Mesenteric fat pad (tissue), 1 donor: ENCODE results near the gene RSAD1. TPM values are rescaled to one million over a fixed set of nuclear protein-coding genes. Genes with fewer than 3 reads are reported as not detected.
A peak's percentile ranks its signal among the peaks of the same experiment; 100 is the strongest.

Source experiments
- DNase-seq: peaks from one replicate; pipeline ENCODE4 v3.0.0-alpha.2; 2020; ENCODE audit warnings: low spot score
- total RNA-seq: library from RNA; stranded (reverse); fragmentation: NEBNext Ultra II Directional; extraction: Animal tissue kit (Norgen Biotek cat#: 25700); gene quantifications from one replicate; pipeline ENCODE4 v1.2.1, GENCODE V29; 2021
- donor health status: DM: yes; HTN: yes; CAD: no.

Gene RSAD1
- total RNA-seq, 1 donor from 2014 or later = 35.1 TPM

GRCh38 chr17:50488880-50489279, 10.2 kb downstream of the RSAD1 start:
- DNase-seq = no peak

- DNase-seq = no peak
Measured at GRCh38 chr17:50491505-50491904, 12.8 kb downstream of the RSAD1 start.

- no peak for DNase-seq
Measured at GRCh38 chr17:50492214-50492613, 13.6 kb downstream of the RSAD1 start.

- no peak for DNase-seq
Measured at GRCh38 chr17:50493744-50494143, 15.1 kb downstream of the RSAD1 start.

- no peak for DNase-seq
Measured at GRCh38 chr17:50495217-50495823, 16.7 kb downstream of the RSAD1 start.

GRCh38 chr17:50495918-50496317, 17.3 kb downstream of the RSAD1 start:
- DNase-seq = no peak

- DNase-seq = no peak
Measured at GRCh38 chr17:50498021-50498874, 19.6 kb downstream of the RSAD1 start.

- no peak for DNase-seq
Measured at GRCh38 chr17:50499270-50499669, 20.6 kb downstream of the RSAD1 start.

GRCh38 chr17:50499721-50500120, 21.1 kb downstream of the RSAD1 start:
- DNase-seq = no peak

- no peak for DNase-seq
Measured at GRCh38 chr17:50501054-50501453, 22.4 kb downstream of the RSAD1 start.

- DNase-seq = no peak
Measured at GRCh38 chr17:50502301-50502990, 23.8 kb downstream of the RSAD1 start.

- DNase-seq = no peak
Measured at GRCh38 chr17:50505591-50506130, 27.0 kb downstream of the RSAD1 start.

- no peak for DNase-seq
Measured at GRCh38 chr17:50506298-50506697, 27.6 kb downstream of the RSAD1 start.

GRCh38 chr17:50507871-50508572, 29.4 kb downstream of the RSAD1 start, which contains the start of gene MYCBPAP:
Gene MYCBPAP (plus strand): TSS chr17:50508439. CDS start chr17:50508675, 236 bp downstream.
- peak; percentile 94 for DNase-seq

- no peak for DNase-seq
Measured at GRCh38 chr17:50508573-50509460, 30.2 kb downstream of the RSAD1 start.

GRCh38 chr17:50511058-50511457, 32.4 kb downstream of the RSAD1 start:
- no peak for DNase-seq

- no peak for DNase-seq
Measured at GRCh38 chr17:50513495-50513894, 34.8 kb downstream of the RSAD1 start.

GRCh38 chr17:50514388-50514787, 35.7 kb downstream of the RSAD1 start:
- no peak for DNase-seq

- no peak for DNase-seq
Measured at GRCh38 chr17:50514936-50515702, 36.5 kb downstream of the RSAD1 start.
